ENCODE data around the gene KRI1. TPM values are rescaled to one million over a fixed set of nuclear protein-coding genes. Genes with fewer than 3 reads are reported as not detected.

The KRI1 gene
- total RNA-seq, 1 experiment from 2014 or later = 57.4 TPM

DNA sequence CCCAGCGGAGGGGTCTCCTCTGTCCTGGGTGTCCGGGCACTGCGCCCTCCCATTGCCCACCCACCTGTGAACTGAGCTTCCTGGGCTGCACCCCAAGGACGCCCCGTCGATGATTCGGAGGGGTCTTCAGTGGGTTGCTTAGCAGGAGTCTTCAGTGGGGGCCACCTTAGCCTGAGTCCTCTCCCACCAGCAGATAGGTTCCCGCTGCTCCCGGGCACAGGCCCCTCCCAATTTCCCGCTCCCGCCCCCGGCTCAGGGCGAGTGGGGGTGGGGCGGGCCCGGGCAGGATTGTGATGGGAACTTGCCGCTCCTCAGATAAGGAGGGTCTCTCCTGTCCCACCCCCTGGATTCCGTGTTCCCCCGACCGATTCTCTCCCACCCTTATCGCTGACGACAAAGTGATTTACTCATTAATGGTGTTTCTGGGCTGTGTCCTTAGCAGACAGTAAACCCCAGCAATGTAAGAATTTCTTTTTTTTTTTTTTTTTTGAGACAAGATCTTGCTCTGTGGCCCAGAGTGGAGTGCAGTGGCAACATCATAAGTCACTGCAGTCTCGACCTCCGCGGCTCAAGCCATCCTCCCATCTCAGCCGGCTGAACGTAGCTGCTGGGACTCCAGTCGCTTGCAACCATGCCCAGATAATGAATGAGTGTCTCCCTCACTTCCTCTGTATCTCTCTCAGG is 47.9 kb downstream of the KRI1 start:
- TF ChIP-seq CTCF (conservative IDR thresholded peaks at IDR 0.05) = no peak

More for the DNA sequence above, 47.9 kb downstream of the KRI1 start:
- peak overlapping the region; percentile 72 to 87 for H3K4me3 Mint-ChIP-seq
- DNase-seq = peak; percentile 77
- H2BK20ac ChIP-seq (ENCODE audit: low read depth, low read length, poor library complexity, severe bottlenecking) = no peak overlapping the region
- H3K4me1 ChIP-seq (ENCODE audit: insufficient read depth, low read length) = no peaks in the 10 kb centered on the region; the same call in 1 of the 2 replicates
- no peak overlapping the region for H3K18ac ChIP-seq (ENCODE audit: insufficient read length, low read depth, low read length)
- H4K5ac ChIP-seq (ENCODE audit: insufficient read length, low read depth, low read length) = no peak overlapping the region
- no peak overlapping the region for H3K27ac ChIP-seq (ENCODE audit: insufficient read length, low read depth, low read length)
- no peak overlapping the region for H2AK5ac ChIP-seq (ENCODE audit: insufficient read length, low read length)
- peaks cover 7 to 10% (median 7%) of the 10 kb centered on the region in 3 experiments; a peak in 6 of 7 replicates for H3K36me3 Mint-ChIP-seq (ENCODE audit: insufficient read depth in 1 of 3, low read depth in 3 of 3)
- H3K14ac ChIP-seq (ENCODE audit: insufficient read depth, low read length) = no peak overlapping the region; the same call in 1 of the 2 replicates
- H3K27ac Mint-ChIP-seq = peak overlapping the region in 1 of 3 experiments; percentile 86; a peak in 2 of 7 replicates
- H3K4me1 Mint-ChIP-seq = peaks cover 19 to 29% of the 10 kb centered on the region in 2 experiments
- peak overlapping the region; percentile 79 for H3K4me2 ChIP-seq (ENCODE audit: insufficient read depth, insufficient read length, low read length)
- H2BK120ac ChIP-seq (ENCODE audit: low read depth, low read length, poor library complexity, severe bottlenecking) = no peak overlapping the region
- H2BK12ac ChIP-seq (ENCODE audit: insufficient read length, low read depth, low read length) = no peak overlapping the region
- no peak overlapping the region for H3K4ac ChIP-seq (ENCODE audit: low read depth, low read length)
- H4K91ac ChIP-seq (ENCODE audit: insufficient read length, low read depth, low read length) = no peak overlapping the region
- peaks cover 19% of the 10 kb centered on the region for H3K23me2 ChIP-seq (ENCODE audit: insufficient read length, low read depth, low read length, poor library complexity, severe bottlenecking)
- H4K20me1 ChIP-seq (ENCODE audit: control insufficient read depth, insufficient read depth, insufficient read length) = no peaks in the 10 kb centered on the region
- no peak overlapping the region for H3K56ac ChIP-seq (ENCODE audit: insufficient read length, low read depth, low read length)
- no peaks in the 10 kb centered on the region for H3K79me1 ChIP-seq (ENCODE audit: insufficient read depth, low read depth, low read length, poor library complexity, severe bottlenecking)
- no peak overlapping the region for H3K23ac ChIP-seq (ENCODE audit: insufficient read length, low read depth, low read length)
- H2AFZ ChIP-seq (ENCODE audit: low read length) = peak overlapping the region; percentile 27
- no peak overlapping the region for H2BK15ac ChIP-seq (ENCODE audit: low read depth, low read length)
- H3K27me3 ChIP-seq (ENCODE audit: insufficient read depth, low read length) = peaks cover 7% of the 10 kb centered on the region; the same call in 1 of the 2 replicates
- no peaks in the 10 kb centered on the region for H3K9me3 ChIP-seq (ENCODE audit: control insufficient read depth, low read depth, low read length)
- H3K9ac ChIP-seq (ENCODE audit: extremely low read depth, insufficient read length, low read length) = no peak overlapping the region
- H3K27me3 Mint-ChIP-seq (ENCODE audit: low read depth) = peaks cover 20% of the 10 kb centered on the region
- H3K79me2 ChIP-seq (ENCODE audit: insufficient read depth, low read length) = no peaks in the 10 kb centered on the region
- no peaks in the 10 kb centered on the region; a peak in 1 of 5 replicates for H3K9me3 Mint-ChIP-seq
- H2BK5ac ChIP-seq (ENCODE audit: insufficient read length, low read length) = no peak overlapping the region
- H4K8ac ChIP-seq (replicated peaks; ENCODE audit: insufficient read length, low read depth, low read length) = no peak overlapping the region
- no peak overlapping the region for H3T11ph ChIP-seq (ENCODE audit: low read length)
- WGBS (ENCODE audit: extremely low coverage, insufficient read length, low lambda C conversion rate) = no CpG with 5 or more reads among the region's 27 CpGs
